Esophagus mucosa (tissue), 1 donor: ENCODE data around the gene ADARB1. TPM values are rescaled to one million over a fixed set of nuclear protein-coding genes. Genes with fewer than 3 reads are reported as not detected.

ENCODE experiments used
- ATAC-seq: fragments of 200-7000 bp; cut with Tn5 transposase; one replicate; pipeline ENCODE4 v1.9.1; 2020
- total RNA-seq: library from RNA; stranded (reverse); gene quantifications from one replicate; pipeline ENCODE4 v1.2.4, GENCODE V29; 2023
- donor health status: DM: yes; HTN: yes; CAD: no.

ADARB1 gene
- total RNA-seq, 1 donor from 2014 or later, result 5.9 TPM

GRCh38 chr21:45228171-45228641, 153.8 kb downstream of the ADARB1 start:
- peak; percentile 67 for ATAC-seq

GRCh38 chr21:45228656-45229240, 154.4 kb downstream of the ADARB1 start:
- ATAC-seq, result peak; percentile 11

- ATAC-seq, result no peak
Measured at GRCh38 chr21:45231705-45232104, 157.3 kb downstream of the ADARB1 start.

- ATAC-seq, result no peak
Measured at GRCh38 chr21:45234127-45234526, 159.7 kb downstream of the ADARB1 start.

- ATAC-seq, result no peak
Measured at GRCh38 chr21:45234965-45235364, 160.6 kb downstream of the ADARB1 start.

- ATAC-seq, result no peak
Measured at GRCh38 chr21:45235488-45235887, 161.1 kb downstream of the ADARB1 start.

GRCh38 chr21:45236481-45236880, 162.1 kb downstream of the ADARB1 start:
- ATAC-seq, result peak; percentile 8

GRCh38 chr21:45237401-45237800, 163.0 kb downstream of the ADARB1 start:
- no peak for ATAC-seq

- ATAC-seq, result no peak
Measured at GRCh38 chr21:45241357-45241756, 167.0 kb downstream of the ADARB1 start.

GRCh38 chr21:45243603-45244002, 169.2 kb downstream of the ADARB1 start:
- no peak for ATAC-seq

GRCh38 chr21:45244799-45245340, 170.5 kb downstream of the ADARB1 start:
- no peak for ATAC-seq

- no peak for ATAC-seq
Measured at GRCh38 chr21:45246386-45247320, 172.3 kb downstream of the ADARB1 start.

GRCh38 chr21:45248301-45248892, 174.0 kb downstream of the ADARB1 start:
- ATAC-seq, result no peak

GRCh38 chr21:45248893-45249381, 174.6 kb downstream of the ADARB1 start:
- ATAC-seq, result no peak

- ATAC-seq, result no peak
Measured at GRCh38 chr21:45249626-45250025, 175.2 kb downstream of the ADARB1 start.

- no peak for ATAC-seq
Measured at GRCh38 chr21:45250272-45250671, 175.9 kb downstream of the ADARB1 start.

- no peak for ATAC-seq
Measured at GRCh38 chr21:45250914-45251634, 176.7 kb downstream of the ADARB1 start.

GRCh38 chr21:45251635-45252447, 177.5 kb downstream of the ADARB1 start:
- ATAC-seq, result no peak

GRCh38 chr21:45252448-45252925, 178.1 kb downstream of the ADARB1 start:
- no peak for ATAC-seq

GRCh38 chr21:45253180-45253579, 178.8 kb downstream of the ADARB1 start:
- no peak for ATAC-seq
